HepG2 (cell line): ENCODE results near the gene DTWD2. TPM values are rescaled to one million over a fixed set of nuclear protein-coding genes. Genes with fewer than 3 reads are reported as not detected.
A peak's percentile ranks its signal among the peaks of the same experiment; 100 is the strongest.

Source experiments
- ARNTL ChIP-seq: sonication (generic); formaldehyde crosslinking; IDR thresholded peaks from 2 replicates; pipeline ENCODE4 v1.4.0; 2020; ENCODE audit warnings: mild to moderate bottlenecking, missing genetic modification reagents
- DNMT3B ChIP-seq: conservative IDR thresholded peaks from 2 replicates; pipeline ENCODE4 v1.6.1; 2016; ENCODE audit warnings: missing biosample characterization, control low read depth
- ESRRA ChIP-seq: sonication (generic); formaldehyde crosslinking; IDR thresholded peaks from 2 replicates; pipeline ENCODE4 v1.5.1; 2020; ENCODE audit warnings: mild to moderate bottlenecking, low read depth, missing genetic modification reagents
- HNRNPUL1 ChIP-seq: fragments of 200-400 bp; formaldehyde crosslinking; IDR thresholded peaks from 2 replicates; pipeline ENCODE4 v1.6.1; 2017; ENCODE audit warnings: low read depth, mild to moderate bottlenecking, low read length, moderate library complexity
- IRX3 ChIP-seq: sonication (generic); formaldehyde crosslinking; IDR thresholded peaks from 2 replicates; pipeline ENCODE4 v1.8.1; 2023; ENCODE audit warnings: mild to moderate bottlenecking, low read depth, missing genetic modification reagents, borderline replicate concordance
- MAFF ChIP-seq: IDR thresholded peaks from 2 replicates; pipeline ENCODE4 v1.6.1; 2011; ENCODE audit warnings: low read depth, low read length, improper control_type of control experiment
- NFKB2 ChIP-seq: sonication (generic); formaldehyde crosslinking; IDR thresholded peaks from 2 replicates; pipeline ENCODE4 v1.4.0; 2020; ENCODE audit warnings: missing genetic modification reagents, borderline replicate concordance
- REXO4 ChIP-seq: sonication (generic); formaldehyde crosslinking; IDR thresholded peaks from 2 replicates; pipeline ENCODE4 v1.8.0; 2022; ENCODE audit warnings: missing genetic modification reagents, mild to moderate bottlenecking, borderline replicate concordance
- STAT5B ChIP-seq: sonication (generic); formaldehyde crosslinking; IDR thresholded peaks from 2 replicates; pipeline ENCODE4 v1.4.0; 2020; ENCODE audit warnings: missing genetic modification reagents
- ZIK1 ChIP-seq: sonication (generic); formaldehyde crosslinking; IDR thresholded peaks from 2 replicates; pipeline ENCODE4 v1.5.0; 2020; ENCODE audit warnings: mild to moderate bottlenecking, low read depth, missing genetic modification reagents, borderline replicate concordance
- ZNF232 ChIP-seq: sonication (generic); formaldehyde crosslinking; IDR thresholded peaks from 2 replicates; pipeline ENCODE4 v1.4.0; 2020; ENCODE audit warnings: missing genetic modification reagents, borderline replicate concordance
- ZNF264 ChIP-seq: sonication (generic); formaldehyde crosslinking; IDR thresholded peaks from 2 replicates; pipeline ENCODE4 v1.4.0; 2020; ENCODE audit warnings: missing genetic modification reagents
- ZNF460 ChIP-seq: sonication (generic); formaldehyde crosslinking; IDR thresholded peaks from 2 replicates; pipeline ENCODE4 v1.5.1; 2020; ENCODE audit warnings: missing genetic modification reagents, mild to moderate bottlenecking, borderline replicate concordance
- ZNF724P ChIP-seq: sonication (generic); formaldehyde crosslinking; IDR thresholded peaks from 2 replicates; pipeline ENCODE4 v1.8.0; 2022; ENCODE audit warnings: missing genetic modification reagents, borderline replicate concordance
- ZNF883 ChIP-seq: sonication (generic); formaldehyde crosslinking; IDR thresholded peaks from 2 replicates; pipeline ENCODE4 v1.5.1; 2020; ENCODE audit warnings: mild to moderate bottlenecking, missing genetic modification reagents; ENCODE audit errors: not compliant biosample characterization
- polyA plus RNA-seq, 8 experiments: library from polyadenylated mRNA; depleted of rRNA in 3 of 8; stranded (reverse) in 7 of 8; unstranded in 1 of 8; fragments of >200 nt; fragmentation: Illumina TruSeq in 4 of 8; extraction: Trizol in 4 of 8; gene quantifications; 2 replicates each; pipeline versions ENCODE4 v1.2.1 to v1.2.3, GENCODE V29; 2011 to 2016; ENCODE audit warnings: low read depth in 4 of 8, missing spikeins in 1 of 8, mixed read lengths in 1 of 8; ENCODE audit not compliant: insufficient read depth in 1 of 8
- total RNA-seq, 5 experiments: library from RNA; depleted of rRNA; stranded (reverse); fragments of >200 nt; fragmentation: Illumina TruSeq; extraction: Trizol; gene quantifications; 2 replicates each; pipeline ENCODE4 v1.2.3, GENCODE V29; 2016; ENCODE audit warnings: low read depth in 1 of 5
- TF ChIP-seq, protein P1 (sequence below): sonication (generic); formaldehyde crosslinking; IDR thresholded peaks from 2 replicates; pipeline ENCODE4 v1.4.0; 2020; ENCODE audit warnings: mild to moderate bottlenecking, missing genetic modification reagents
- TF ChIP-seq, protein P2 (sequence below): IDR thresholded peaks from 2 replicates; pipeline ENCODE4 v1.6.1; 2016; ENCODE audit warnings: mild to moderate bottlenecking

The DTWD2 gene
- total and polyA plus RNA-seq, 2 of the 13 experiments (the other 11 are each of a cell fraction or from before 2014, with no cell fraction given), result 1.6 to 6.0 TPM

DNA sequence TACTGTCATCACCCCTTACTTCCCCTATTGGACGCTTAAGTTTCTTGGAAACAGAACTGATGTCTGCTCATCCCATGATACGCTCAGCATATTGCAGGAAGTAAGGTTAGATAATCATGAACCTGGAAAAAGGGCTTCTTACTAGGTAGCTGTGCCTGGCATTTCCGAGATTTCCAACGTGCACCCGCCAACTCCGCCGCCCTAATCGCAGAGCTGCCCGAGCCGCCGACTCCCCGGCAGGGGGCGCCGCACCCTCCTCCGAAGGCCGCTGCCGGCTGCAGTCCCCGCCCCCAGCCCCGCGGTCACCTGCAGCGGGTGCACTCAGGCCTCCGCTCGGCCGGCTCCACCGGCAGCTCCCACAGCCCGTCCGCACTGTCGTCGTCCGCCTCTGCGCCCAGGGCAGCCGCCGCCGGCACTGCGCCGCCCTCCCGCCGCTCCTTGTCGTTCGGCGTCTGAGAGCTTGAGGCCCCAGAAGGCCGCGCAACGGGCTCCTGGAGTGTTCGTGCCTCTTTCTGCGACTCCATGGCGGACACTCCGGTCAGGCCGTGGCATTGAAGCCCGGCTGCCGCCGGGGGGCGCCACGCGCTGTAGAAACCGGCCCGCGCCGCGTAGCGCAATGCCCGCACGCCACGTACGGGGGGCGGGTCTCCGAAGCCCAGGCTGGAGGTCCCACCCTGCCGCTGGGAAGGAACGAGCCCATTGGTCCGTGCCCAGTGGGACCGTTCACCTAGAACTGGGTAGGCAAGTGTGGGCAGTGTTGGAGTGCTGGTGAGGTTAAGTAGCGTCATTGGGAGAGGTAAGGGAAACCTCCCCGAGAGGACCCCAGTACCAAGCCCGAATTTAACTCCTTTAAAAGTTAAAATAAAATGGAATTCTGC is at the start of gene DTWD2 (continued):
- TF ChIP-seq ZNF232 (CRISPR knock-in tag), result no peak
- peak; percentile 80; the same call in 1 of the 2 replicates for TF ChIP-seq ESRRA (CRISPR knock-in tag)
- TF ChIP-seq ARNTL (CRISPR knock-in tag), result peak; percentile 88
- no peak for TF ChIP-seq ZNF460 (CRISPR knock-in tag)
- TF ChIP-seq ZNF264 (CRISPR knock-in tag), result peak; percentile 83; the same call in 1 of the 2 replicates
- no peak for TF ChIP-seq MAFF
- TF ChIP-seq HNRNPUL1, result no peak; the same call in 1 of the 2 replicates
- TF ChIP-seq, protein P1, sequence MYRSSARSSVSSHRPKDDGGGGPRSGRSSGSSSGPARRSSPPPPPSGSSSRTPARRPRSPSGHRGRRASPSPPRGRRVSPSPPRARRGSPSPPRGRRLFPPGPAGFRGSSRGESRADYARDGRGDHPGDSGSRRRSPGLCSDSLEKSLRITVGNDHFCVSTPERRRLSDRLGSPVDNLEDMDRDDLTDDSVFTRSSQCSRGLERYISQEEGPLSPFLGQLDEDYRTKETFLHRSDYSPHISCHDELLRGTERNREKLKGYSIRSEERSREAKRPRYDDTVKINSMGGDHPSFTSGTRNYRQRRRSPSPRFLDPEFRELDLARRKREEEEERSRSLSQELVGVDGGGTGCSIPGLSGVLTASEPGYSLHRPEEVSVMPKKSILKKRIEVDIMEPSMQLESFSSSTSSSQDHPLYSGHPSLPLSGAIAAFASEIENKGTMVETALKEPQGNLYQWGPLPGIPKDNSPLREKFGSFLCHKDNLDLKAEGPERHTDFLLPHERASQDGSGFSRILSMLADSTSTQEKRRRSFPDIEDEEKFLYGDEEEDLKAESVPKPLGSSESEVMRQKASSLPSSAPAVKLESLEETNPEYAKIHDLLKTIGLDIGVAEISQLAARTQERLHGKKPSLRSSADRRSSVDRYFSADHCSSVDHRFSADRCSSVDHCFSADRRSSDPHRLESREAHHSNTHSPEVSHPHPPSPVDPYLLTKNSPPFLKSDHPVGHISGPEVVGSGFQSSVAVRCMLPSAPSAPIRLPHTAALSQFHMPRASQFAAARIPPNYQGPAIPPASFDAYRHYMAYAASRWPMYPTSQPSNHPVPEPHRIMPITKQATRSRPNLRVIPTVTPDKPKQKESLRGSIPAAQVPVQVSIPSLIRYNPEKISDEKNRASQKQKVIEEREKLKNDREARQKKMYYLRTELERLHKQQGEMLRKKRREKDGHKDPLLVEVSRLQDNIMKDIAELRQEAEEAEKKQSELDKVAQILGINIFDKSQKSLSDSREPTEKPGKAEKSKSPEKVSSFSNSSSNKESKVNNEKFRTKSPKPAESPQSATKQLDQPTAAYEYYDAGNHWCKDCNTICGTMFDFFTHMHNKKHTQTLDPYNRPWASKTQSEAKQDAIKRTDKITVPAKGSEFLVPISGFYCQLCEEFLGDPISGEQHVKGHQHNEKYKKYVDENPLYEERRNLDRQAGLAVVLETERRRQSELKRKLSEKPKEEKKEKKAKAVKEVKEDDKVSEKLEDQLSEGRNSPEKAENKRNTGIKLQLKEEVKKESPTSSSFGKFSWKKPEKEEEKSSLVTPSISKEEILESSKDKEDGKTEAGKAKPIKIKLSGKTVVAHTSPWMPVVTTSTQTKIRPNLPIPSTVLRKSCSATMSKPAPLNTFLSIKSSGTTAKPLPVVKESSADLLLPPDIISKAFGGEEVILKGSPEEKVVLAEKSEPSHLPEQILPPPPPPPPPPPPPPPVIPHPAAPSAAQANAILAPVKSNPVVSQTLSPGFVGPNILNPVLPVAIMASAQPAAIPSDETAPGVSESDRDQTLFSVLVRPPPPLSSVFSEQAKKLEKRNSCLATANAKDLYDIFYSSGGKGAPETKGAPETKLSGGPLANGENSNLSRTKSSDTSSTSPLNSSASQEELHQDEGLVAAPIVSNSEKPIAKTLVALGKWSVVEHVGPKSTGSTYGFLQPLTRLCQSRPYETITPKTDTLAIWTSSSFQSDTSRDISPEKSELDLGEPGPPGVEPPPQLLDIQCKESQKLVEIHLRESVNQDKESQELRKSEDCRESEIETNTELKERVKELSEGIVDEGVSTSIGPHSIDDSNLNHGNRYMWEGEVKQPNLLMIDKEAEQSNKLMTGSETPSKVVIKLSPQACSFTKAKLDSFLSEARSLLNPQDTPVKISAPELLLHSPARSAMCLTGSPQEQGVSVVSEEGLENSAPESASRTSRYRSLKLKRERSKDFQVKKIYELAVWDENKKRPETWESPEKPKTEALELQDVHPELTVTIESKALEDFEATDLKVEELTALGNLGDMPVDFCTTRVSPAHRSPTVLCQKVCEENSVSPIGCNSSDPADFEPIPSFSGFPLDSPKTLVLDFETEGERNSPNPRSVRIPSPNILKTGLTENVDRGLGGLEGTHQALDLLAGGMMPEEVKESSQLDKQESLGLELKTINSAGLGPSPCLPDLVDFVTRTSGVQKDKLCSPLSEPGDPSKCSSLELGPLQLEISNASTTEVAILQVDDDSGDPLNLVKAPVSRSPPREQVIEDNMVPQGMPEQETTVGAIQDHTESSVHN (CRISPR knock-in tag), result no peak
- peak; percentile 73; the same call in 1 of the 2 replicates for TF ChIP-seq NFKB2 (CRISPR knock-in tag)
- TF ChIP-seq, protein P2, sequence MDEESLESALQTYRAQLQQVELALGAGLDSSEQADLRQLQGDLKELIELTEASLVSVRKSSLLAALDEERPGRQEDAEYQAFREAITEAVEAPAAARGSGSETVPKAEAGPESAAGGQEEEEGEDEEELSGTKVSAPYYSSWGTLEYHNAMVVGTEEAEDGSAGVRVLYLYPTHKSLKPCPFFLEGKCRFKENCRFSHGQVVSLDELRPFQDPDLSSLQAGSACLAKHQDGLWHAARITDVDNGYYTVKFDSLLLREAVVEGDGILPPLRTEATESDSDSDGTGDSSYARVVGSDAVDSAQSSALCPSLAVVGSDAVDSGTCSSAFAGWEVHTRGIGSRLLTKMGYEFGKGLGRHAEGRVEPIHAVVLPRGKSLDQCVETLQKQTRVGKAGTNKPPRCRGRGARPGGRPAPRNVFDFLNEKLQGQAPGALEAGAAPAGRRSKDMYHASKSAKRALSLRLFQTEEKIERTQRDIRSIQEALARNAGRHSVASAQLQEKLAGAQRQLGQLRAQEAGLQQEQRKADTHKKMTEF (CRISPR knock-in tag), result peak; percentile 85
- peak; percentile 59 for TF ChIP-seq ZNF883 (CRISPR knock-in tag)
- peak; percentile 81; the same call in 1 of the 2 replicates for TF ChIP-seq ZNF724P (CRISPR knock-in tag)
- 0 out of 2 replicates have a peak, but pooled peaks have one; percentile 47 for TF ChIP-seq REXO4 (CRISPR knock-in tag)
- peak; percentile 76; the same call in 1 of the 2 replicates for TF ChIP-seq IRX3
- TF ChIP-seq ZIK1 (CRISPR knock-in tag), result peak; percentile 66; the same call in 1 of the 2 replicates
- TF ChIP-seq STAT5B (CRISPR knock-in tag), result no peak
- no peak for TF ChIP-seq DNMT3B (CRISPR knock-in tag)
